Fibroblast of mammary gland (primary cell): ENCODE results near the gene FAM118B.
"Not testable (repeated sequence)": the region's sequence is repeated elsewhere in the genome, so short reads cannot be mapped to it uniquely, and the experiment has no call there.

ENCODE experiments used
- DNase-seq: peaks from one replicate; pipeline ENCODE4 v3.0.0-alpha.2; 2010; ENCODE audit warnings: low read depth
- H3K4me3 ChIP-seq: 2 replicates; pipeline ENCODE4 v1.5.1; 2011; ENCODE audit warnings: low read depth, mild to moderate bottlenecking, low read length, moderate library complexity; ENCODE audit not compliant: control insufficient read depth
- TF ChIP-seq, protein P1 (sequence below): conservative IDR thresholded peaks from 2 replicates; pipeline ENCODE4 v1.5.1; 2011; ENCODE audit warnings: low read depth, low read length, inconsistent platforms; ENCODE audit not compliant: control insufficient read depth, insufficient read depth

FAM118B gene

DNA sequence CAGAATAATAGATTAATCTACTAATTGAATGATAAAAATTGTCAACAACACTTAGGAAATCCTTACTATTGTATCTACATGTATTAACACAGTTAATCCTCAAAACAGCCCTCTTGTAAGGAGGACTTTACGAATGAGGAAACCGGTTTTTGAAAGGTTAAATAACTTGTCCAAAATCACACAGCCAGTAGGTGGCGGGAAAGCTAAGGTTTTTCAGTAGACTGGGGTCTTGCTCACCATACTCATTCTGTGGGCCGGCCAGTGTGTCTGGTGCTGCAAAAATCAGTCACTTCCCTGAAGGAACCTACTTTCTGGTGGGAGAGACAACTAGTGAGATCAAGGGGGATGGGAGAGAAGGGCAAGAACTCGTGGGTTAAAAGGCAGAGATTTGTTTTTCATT, 96.1 kb downstream of the FAM118B start:
- H3K4me3 ChIP-seq: no peak overlapping the region
- TF ChIP-seq, protein P1, sequence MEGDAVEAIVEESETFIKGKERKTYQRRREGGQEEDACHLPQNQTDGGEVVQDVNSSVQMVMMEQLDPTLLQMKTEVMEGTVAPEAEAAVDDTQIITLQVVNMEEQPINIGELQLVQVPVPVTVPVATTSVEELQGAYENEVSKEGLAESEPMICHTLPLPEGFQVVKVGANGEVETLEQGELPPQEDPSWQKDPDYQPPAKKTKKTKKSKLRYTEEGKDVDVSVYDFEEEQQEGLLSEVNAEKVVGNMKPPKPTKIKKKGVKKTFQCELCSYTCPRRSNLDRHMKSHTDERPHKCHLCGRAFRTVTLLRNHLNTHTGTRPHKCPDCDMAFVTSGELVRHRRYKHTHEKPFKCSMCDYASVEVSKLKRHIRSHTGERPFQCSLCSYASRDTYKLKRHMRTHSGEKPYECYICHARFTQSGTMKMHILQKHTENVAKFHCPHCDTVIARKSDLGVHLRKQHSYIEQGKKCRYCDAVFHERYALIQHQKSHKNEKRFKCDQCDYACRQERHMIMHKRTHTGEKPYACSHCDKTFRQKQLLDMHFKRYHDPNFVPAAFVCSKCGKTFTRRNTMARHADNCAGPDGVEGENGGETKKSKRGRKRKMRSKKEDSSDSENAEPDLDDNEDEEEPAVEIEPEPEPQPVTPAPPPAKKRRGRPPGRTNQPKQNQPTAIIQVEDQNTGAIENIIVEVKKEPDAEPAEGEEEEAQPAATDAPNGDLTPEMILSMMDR: peak; percentile 58
- peak; percentile 69 for DNase-seq

- TF ChIP-seq, protein P1: no peak
- no peak overlapping the region for H3K4me3 ChIP-seq
- no peak for DNase-seq
Measured at GRCh38 chr11:126308271-126308671, 96.7 kb downstream of the FAM118B start.

- not testable (repeated sequence) for DNase-seq, H3K4me3 ChIP-seq
Measured at GRCh38 chr11:126308771-126309170, 97.2 kb downstream of the FAM118B start.

GRCh38 chr11:126310200-126310991, 98.8 kb downstream of the FAM118B start:
- peak; percentile 78 for DNase-seq
- TF ChIP-seq, protein P1: peak; percentile 96
- H3K4me3 ChIP-seq: no peak overlapping the region

GRCh38 chr11:126310992-126311310, 99.4 kb downstream of the FAM118B start:
- no peak for DNase-seq
- H3K4me3 ChIP-seq: no peak overlapping the region
- TF ChIP-seq, protein P1: no peak

DNA sequence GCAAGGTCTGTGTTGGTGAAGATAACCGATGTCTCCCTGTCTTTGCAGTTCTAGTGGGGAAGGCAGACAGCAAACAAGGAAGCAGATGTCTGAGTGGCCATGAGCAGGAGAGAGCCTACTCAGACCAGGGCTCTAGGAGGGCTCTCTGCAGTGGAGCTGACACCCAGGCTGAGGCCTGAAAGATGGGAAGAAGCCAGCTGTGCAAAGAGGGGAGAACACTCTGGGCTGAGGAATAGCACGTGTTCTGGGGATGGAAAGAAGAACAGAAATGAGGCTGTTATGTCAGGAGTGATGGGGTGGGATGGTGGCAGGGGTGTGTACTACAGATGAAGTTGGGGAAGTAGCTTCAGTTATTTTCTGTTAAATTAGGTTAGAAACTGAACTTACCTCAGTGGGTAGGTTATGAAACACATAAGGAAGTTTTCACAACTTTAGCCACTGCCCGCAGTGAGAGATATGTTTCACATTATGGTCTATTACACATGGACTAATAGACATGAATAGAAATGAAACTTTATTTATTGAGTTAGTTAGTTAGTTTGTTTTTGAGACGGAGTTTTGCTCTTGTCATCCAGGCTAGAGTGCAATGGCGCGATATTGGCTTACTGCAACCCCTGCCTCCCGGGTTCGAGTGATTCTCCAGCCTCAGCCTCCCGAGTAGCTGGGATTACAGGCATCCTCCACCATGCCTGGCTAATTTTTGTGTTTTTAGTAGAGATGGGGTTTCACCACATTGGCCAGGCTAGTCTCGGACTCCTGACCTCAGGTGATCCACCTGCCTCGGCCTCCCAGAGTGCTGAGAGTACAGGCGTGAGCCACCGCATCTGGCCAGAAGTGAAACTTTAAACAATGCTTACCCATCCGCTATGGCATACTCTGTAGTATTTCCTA, 100.1 kb downstream of the FAM118B start:
- H3K4me3 ChIP-seq: no peak overlapping the region
- TF ChIP-seq, protein P1: no peak
- no peak for DNase-seq
